ENCODE measurements around the gene GYG2.
"Not testable (repeated sequence)": the region's sequence is repeated elsewhere in the genome, so short reads cannot be mapped to it uniquely, and the experiment has no call there.

GYG2 gene

DNA sequence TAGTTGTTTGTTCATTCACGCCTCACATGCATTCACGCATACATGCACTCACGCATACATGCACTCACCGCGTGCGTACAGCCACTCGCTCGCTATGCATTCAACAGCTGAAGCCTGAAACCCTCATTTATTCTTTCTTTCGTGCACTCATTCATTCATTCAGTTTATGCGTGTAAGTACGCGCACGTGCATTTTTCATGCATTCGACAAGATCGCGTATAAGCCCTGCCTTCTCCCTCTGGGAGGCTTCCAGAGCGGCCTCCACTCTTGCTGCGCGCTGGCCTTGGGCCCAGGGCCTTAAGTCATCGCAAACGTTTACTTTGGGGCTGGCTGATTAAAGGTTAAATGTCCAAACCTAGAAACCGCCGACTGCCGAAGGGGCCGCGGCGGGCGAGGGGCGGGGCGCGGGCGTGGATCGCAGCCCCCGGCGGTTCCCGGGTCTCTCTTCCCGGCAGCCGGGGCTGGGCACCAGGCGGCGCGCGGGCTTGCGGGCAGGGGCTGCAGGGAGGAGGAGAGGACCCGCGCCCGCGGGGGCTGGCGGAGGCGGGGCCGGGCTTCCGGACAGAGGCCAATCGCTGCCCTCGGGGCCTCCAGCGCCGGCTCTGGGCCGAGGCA, at the start of gene GYG2:
TSS of gene GYG2 (plus strand) at position 587 of the 615 bp plus-strand sequence. CDS start 1,259 bp downstream, outside the sequence.
- Mint-ChIP-seq H3K36me3 (no peaks in the 10 kb centered on the region), H3K27ac (no peak within 1 kb of the TSS), H3K27me3 (peaks cover 15% of the 10 kb centered on the region), H3K9me3 (no peaks in the 10 kb centered on the region), H3K4me3 (no peak within 1 kb of the TSS), H3K4me1 (no peaks in the 10 kb centered on the region)
- ATAC-seq: no peak

DNA sequence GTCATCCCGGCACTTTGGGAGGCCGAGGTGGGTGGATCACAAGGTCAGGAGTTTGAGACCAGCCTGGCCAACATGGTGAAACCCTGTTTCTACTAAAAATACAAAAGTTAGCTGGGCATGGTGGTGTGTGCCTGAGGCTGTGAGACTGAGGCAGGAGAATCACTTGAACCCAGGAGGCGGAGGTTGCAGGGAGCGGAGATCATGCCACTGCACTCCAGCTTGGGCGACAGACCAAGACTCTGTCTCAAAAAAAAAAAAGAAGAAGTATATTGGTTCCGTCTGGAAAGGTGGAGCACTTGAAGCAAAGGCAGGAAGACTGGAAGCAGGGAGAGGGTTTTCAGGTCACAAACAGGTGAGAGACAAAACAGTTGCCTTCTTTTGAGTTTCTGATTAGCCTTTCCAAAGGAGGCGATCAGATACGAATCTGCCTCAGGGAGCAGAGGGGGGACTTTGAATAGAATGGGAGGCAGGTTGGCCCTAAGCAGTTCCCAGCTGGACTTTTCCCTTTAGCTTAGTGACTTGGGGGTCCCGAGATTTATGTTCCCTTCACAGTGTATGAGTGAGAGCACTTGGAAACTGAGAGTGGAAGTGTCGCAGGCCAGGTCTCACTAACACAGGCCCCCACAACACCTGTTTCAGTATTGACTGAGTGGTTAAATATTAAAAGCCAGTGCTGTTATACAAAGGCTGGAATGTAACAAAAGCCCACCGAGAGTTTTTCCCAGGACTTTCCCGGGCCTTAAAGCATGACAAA, 48.1 kb upstream of the GYG2 start:
- H3K9me3 Mint-ChIP-seq, ATAC-seq, H3K27ac Mint-ChIP-seq, H3K4me1 Mint-ChIP-seq, H3K4me3 Mint-ChIP-seq, H3K36me3 Mint-ChIP-seq: not testable (repeated sequence)
- peaks cover 34% of the 10 kb centered on the region for H3K27me3 Mint-ChIP-seq

DNA sequence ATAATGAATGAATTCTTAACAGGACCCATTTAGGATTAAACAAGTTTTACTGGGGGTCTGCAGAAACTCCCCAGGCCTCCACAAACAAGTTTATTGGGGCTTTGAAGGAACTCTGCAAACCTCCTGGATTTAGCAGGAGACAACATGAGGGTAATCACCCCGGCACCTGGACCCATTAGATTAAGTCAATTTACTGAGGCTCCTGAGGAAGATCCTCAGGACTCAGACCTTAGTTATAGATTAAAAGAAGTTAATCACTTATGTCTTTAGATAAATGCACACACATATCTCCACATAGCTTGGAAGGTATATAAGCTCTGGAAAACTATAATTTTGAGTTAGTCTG, 47.5 kb upstream of the GYG2 start:
- no peak for ATAC-seq
- Mint-ChIP-seq H3K4me1 (no peaks in the 10 kb centered on the region), H3K27ac (no peak overlapping the region), H3K36me3 (no peaks in the 10 kb centered on the region), H3K9me3 (no peaks in the 10 kb centered on the region), H3K4me3 (no peak overlapping the region), H3K27me3 (peaks cover 34% of the 10 kb centered on the region)

DNA sequence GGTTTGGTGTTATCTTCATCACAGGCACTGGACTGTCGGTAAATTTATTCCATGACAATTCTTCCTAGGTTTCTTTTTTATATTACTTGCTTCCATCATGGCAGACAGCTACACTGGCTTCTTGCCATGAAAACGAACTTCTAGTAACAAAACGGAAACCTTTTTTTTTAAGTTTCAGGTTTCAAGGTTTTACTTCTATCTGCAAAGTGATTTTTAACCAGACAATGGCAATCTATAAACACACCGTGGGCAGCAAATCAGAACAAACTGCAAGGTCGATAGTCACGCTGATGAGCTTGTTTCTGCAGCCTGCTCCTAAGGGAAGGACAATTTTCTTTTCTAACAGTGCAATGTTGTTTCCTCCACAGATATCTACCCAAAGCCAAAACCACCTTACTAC, 47.0 kb upstream of the GYG2 start:
- no peaks in the 10 kb centered on the region for H3K9me3 Mint-ChIP-seq
- H3K27ac Mint-ChIP-seq: no peak overlapping the region
- no peaks in the 10 kb centered on the region for H3K36me3 Mint-ChIP-seq
- ATAC-seq: no peak
- no peak overlapping the region for H3K4me3 Mint-ChIP-seq
- peaks cover 36% of the 10 kb centered on the region for H3K27me3 Mint-ChIP-seq
- H3K4me1 Mint-ChIP-seq: no peaks in the 10 kb centered on the region

DNA sequence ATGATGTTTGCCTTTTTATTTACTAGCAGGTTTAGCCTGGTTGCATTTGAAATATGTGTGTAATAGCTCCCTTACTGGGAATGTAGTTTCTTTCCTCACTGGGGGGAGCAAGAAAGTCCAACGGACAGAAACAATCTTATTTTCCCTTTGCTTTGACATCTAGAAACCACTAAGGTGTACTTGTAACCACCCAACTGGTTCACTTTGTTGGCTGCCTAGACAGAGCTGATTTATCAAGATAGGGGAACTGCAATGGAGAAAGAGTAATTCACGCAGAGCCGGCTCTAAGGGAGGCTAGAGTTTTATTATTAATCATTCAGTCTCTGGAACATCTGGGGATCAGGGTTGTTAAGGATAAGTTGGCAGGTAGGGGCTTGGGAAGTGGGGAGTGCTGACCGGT, 46.6 kb upstream of the GYG2 start:
- no peaks in the 10 kb centered on the region for H3K4me1 Mint-ChIP-seq
- no peak overlapping the region for H3K27ac Mint-ChIP-seq
- no peaks in the 10 kb centered on the region for H3K36me3 Mint-ChIP-seq
- H3K27me3 Mint-ChIP-seq: peaks cover 36% of the 10 kb centered on the region
- ATAC-seq: no peak
- H3K4me3 Mint-ChIP-seq: no peak overlapping the region
- no peaks in the 10 kb centered on the region for H3K9me3 Mint-ChIP-seq

DNA sequence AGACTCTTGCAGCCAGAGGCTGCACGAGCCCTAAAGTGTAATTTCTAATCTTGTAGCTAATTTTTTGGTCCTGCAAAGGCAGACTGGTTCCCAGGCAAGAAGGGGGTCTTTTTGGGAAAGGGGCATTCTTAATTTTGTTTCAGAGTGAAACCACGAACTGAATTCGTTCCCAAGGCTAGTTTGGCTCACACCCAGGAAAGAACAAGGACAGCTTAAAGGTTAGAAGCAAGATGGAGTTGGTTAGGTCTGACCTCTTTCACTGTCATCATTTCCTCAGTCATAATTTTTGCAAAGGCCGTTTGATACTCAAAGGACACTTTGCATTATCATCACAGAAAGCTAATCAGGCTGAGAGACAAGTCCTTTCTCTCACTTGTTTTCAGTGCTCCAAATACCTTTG, 46.0 kb upstream of the GYG2 start:
- no peak for ATAC-seq
- H3K36me3 Mint-ChIP-seq: no peaks in the 10 kb centered on the region
- no peaks in the 10 kb centered on the region for H3K4me1 Mint-ChIP-seq
- no peaks in the 10 kb centered on the region for H3K9me3 Mint-ChIP-seq
- no peak overlapping the region for H3K27ac Mint-ChIP-seq
- H3K4me3 Mint-ChIP-seq: no peak overlapping the region
- peaks cover 36% of the 10 kb centered on the region for H3K27me3 Mint-ChIP-seq

DNA sequence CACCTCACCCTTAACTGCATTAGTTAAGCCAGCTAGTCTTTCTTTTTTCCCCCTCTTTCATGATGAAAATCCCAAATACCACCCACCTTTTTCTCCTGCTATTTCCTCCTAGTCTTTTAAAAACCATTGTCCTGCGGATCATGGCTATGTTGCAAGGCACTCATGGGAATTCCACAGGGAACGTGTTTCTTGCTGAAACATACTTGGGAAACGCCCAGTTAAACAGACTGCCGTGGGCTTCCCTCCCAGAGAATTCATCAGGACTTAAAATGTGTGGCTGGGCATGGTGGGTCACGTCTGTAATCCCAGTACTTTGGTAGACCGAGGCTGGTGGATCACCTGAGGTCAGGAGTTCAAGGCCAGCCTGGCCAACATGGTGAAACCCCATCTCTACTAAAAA, 44.7 kb upstream of the GYG2 start:
- Mint-ChIP-seq H3K27ac (no peak overlapping the region), H3K9me3 (no peaks in the 10 kb centered on the region), H3K4me1 (no peaks in the 10 kb centered on the region), H3K36me3 (no peaks in the 10 kb centered on the region), H3K4me3 (no peak overlapping the region), H3K27me3 (peaks cover 30% of the 10 kb centered on the region)
- no peak for ATAC-seq

DNA sequence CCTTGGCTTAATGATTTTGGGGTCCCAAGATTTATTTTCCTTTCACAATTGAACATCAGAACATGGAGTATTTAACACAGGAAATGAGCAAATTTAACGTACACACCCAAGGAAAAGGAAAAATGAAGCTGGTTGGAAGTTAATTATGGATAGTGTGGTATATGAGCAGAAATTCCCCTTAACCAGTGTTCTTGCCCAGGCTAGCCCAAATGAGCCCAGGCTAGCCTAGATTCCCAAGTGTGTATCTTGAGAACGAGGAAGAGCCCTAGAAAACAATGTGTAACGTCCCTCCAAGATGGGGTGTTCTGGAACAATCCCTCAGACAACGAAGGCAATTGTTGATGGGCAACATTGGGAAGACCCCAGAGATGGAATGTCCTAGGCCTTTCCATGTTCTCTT, 43.2 kb upstream of the GYG2 start:
- ATAC-seq: no peak
- Mint-ChIP-seq H3K27ac (no peak overlapping the region), H3K36me3 (no peaks in the 10 kb centered on the region), H3K9me3 (no peaks in the 10 kb centered on the region), H3K27me3 (peaks cover 21% of the 10 kb centered on the region), H3K4me1 (no peaks in the 10 kb centered on the region), H3K4me3 (no peak overlapping the region)

DNA sequence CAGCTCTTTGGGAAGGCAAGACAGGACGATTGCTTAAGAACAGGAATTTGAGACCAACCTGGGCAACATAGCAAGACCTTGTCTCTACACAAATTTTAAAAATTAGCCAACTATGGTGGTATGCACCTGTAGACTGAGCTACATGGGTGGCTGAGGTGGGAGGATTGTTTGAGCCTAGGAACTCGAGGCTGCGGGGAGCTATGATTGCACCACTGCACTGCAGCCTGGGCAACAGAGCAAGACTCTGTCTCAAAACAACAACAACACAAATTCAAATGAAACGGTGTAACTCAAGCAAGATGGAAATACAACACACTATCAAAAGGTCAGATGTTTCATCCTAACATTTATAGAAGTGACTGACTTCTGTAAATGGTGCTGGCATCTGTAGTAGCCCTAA, 39.8 kb upstream of the GYG2 start:
- Mint-ChIP-seq H3K27me3 (peaks cover 30% of the 10 kb centered on the region), H3K4me3 (no peak overlapping the region), H3K4me1 (no peaks in the 10 kb centered on the region), H3K27ac (no peak overlapping the region), H3K36me3 (no peaks in the 10 kb centered on the region), H3K9me3 (no peaks in the 10 kb centered on the region)
- ATAC-seq: no peak

DNA sequence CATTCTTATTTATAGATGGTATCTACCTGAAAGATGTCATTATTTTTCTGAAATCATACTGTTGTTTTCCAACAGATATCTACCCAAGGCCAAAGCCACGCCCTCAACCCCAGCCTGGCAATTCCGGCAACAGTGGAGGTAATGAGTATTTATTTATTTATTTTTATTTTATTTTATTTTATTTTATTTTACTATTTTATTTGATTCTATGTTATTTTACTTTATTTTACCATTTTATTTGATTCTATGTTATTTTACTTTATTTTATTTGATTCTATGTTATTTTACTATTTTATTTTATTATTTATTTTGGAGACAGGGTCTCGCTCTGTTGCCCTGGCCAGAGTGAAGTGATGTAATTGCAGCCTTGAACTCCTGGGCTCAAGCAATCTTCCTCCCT, 39.2 kb upstream of the GYG2 start:
- no peaks in the 10 kb centered on the region for H3K36me3 Mint-ChIP-seq
- no peak for ATAC-seq
- peaks cover 35% of the 10 kb centered on the region for H3K27me3 Mint-ChIP-seq
- no peaks in the 10 kb centered on the region for H3K4me1 Mint-ChIP-seq
- no peak overlapping the region for H3K27ac Mint-ChIP-seq
- no peaks in the 10 kb centered on the region for H3K9me3 Mint-ChIP-seq
- no peak overlapping the region for H3K4me3 Mint-ChIP-seq

DNA sequence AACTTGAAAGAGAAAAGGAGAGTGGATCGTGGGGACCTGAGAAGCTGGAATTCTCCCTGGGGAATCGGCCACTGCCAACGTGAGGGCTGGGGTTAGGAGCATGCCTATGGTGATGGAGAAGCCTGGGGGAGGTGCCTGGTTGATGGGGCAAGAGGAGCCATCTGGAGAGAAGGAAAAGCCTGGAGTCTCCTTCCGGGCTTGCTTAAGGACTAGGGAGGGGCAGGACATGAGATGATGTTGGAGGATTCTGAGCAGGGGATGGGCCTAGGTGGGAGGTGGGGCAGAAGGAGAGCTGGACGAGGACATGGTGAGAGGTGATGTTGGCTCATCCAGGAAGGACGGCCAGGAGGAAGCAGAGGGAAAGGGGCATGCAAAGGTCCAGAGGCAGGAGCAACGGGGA, 35.0 kb upstream of the GYG2 start:
- ATAC-seq: no peak
- Mint-ChIP-seq H3K4me3 (no peak overlapping the region), H3K36me3 (no peaks in the 10 kb centered on the region), H3K4me1 (no peaks in the 10 kb centered on the region), H3K27ac (no peak overlapping the region), H3K9me3 (no peaks in the 10 kb centered on the region), H3K27me3 (peaks cover 15% of the 10 kb centered on the region)

DNA sequence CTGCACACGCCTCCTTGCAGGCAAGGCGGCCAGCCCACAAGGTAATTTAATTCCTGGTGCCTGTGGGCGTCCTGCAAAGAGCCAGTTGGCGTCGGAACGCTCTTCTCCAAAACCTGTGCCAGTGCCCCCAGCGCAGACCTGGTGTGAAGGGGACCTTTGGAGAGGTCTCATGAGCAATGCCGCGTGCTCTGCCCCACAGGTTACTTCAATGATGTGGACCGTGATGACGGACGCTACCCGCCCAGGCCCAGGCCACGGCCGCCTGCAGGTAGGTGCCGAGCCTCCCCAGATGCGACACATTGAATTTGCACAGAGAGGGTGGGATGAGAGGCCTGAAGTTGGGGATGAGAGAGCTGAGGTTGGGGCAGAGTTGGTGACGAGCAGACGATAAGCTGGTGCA, 34.4 kb upstream of the GYG2 start:
- Mint-ChIP-seq H3K4me1 (no peaks in the 10 kb centered on the region), H3K27me3 (peaks cover 15% of the 10 kb centered on the region), H3K27ac (no peak overlapping the region), H3K9me3 (no peaks in the 10 kb centered on the region), H3K36me3 (no peaks in the 10 kb centered on the region), H3K4me3 (no peak overlapping the region)
- ATAC-seq: no peak

DNA sequence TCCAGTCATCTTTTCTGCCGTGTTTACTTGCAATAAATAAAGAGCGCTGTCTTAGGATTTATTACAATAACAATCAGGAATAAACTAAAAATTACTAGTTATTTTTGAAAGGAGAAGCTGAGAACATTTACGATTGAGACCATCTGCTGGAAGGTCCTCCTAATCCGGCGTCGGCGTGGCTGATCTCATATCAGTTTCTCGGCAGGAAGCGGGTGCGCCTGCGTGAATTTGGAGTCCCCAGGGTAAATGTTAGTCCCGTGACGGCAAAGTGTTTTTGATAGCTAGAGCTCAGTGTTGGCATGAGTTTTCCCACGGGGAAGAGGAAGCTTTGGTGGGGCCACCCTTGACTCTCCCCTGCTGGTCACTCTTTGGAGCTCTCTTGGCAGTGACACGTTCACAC, 31.9 kb upstream of the GYG2 start:
- not testable (repeated sequence) for H3K36me3 Mint-ChIP-seq, H3K4me1 Mint-ChIP-seq, H3K4me3 Mint-ChIP-seq, ATAC-seq, H3K27ac Mint-ChIP-seq, H3K9me3 Mint-ChIP-seq
- H3K27me3 Mint-ChIP-seq: peaks cover 15% of the 10 kb centered on the region

DNA sequence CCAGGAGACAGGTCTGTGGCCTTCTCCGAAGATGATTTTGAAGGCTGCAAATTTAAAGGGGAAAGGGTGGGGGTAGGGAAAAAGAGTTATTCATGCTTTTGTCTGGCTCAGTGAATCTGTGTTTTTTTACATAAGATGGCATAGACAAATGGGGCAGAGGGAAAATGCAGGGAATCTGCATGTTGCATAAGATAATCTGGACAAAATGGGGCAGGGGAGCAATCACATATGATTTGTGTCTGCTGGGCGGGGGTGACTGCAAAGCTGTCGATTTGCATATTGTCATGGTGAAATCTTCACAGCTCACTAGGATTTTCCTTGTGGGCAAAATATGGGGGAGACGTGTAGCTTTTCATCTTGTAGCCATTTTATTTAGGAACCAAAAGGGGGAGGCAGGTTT, 29.4 kb upstream of the GYG2 start:
- no peaks in the 10 kb centered on the region for H3K9me3 Mint-ChIP-seq
- no peak for ATAC-seq
- H3K4me1 Mint-ChIP-seq: no peaks in the 10 kb centered on the region
- no peaks in the 10 kb centered on the region for H3K36me3 Mint-ChIP-seq
- H3K27ac Mint-ChIP-seq: no peak overlapping the region
- no peak overlapping the region for H3K4me3 Mint-ChIP-seq
- peaks cover 1% of the 10 kb centered on the region for H3K27me3 Mint-ChIP-seq

DNA sequence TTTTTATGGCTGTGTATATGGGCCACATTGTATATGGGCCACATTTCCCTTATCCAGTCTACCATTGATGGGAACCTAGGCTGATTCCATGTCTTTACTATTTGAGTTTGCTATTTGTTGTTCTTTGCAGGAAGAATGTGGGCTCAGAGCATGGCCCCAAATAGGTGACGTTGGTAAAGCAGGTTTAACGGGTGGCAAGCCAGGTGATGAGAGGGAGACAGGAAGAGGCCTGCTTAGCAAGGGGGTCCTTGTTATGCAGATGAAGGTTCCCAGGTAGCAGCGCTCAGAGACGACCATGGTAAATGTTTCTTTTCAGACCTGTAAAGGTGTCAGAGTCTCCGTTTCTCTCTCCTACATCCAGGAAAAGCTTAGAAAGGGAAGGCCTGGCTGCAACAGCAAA, 28.8 kb upstream of the GYG2 start:
- not testable (repeated sequence) for H3K9me3 Mint-ChIP-seq, H3K4me1 Mint-ChIP-seq, ATAC-seq, H3K27ac Mint-ChIP-seq, H3K4me3 Mint-ChIP-seq, H3K27me3 Mint-ChIP-seq, H3K36me3 Mint-ChIP-seq

DNA sequence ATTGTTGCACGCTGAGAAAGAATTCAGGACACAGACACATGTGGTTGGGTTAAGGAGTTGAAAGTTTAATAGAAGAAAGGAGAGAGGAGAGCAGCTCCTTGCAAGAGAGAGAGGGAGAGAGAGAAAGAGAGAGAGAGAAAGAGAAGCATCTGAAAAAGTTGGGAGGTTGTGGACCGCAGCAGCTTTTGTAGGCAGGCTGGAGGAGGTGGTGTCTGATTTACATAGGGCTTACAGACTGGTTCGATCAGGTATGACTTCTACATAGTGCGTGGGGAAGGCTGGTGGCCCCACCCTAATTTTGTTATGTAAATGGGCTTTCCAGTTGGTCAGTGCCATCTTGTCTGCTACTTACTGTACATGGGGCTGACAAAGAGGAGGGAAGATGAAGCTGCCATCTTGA, 27.5 kb upstream of the GYG2 start:
- Mint-ChIP-seq H3K36me3 (no peaks in the 10 kb centered on the region), H3K4me3 (no peak overlapping the region), H3K27me3 (no peaks in the 10 kb centered on the region), H3K27ac (no peak overlapping the region), H3K9me3 (no peaks in the 10 kb centered on the region), H3K4me1 (no peaks in the 10 kb centered on the region)
- ATAC-seq: no peak

Measured in stimulated activated memory B cell treated with anti-CD40 and anti-IgM and Interleukin-4, amounts not matched to agents 10 μg/mL and 1 μg/mL and 100 μg/mL, for 72 hours (primary cell).